Measurements from ENCODE around the gene SLC17A7. TPM values are rescaled to one million over a fixed set of nuclear protein-coding genes. Genes with fewer than 3 reads are reported as not detected.
A peak's percentile ranks its signal among the peaks of the same experiment; 100 is the strongest.

The SLC17A7 gene
- total and polyA plus RNA-seq, 9 of the 15 experiments (the other 6 are each of a cell fraction or from before 2014, with no cell fraction given) = 1.1 to 15.7 (median 2.4) TPM

- peak; percentile 50 for TF ChIP-seq ZBTB40 (IDR thresholded peaks at IDR 0.05)
- TF ChIP-seq ZBTB40 (CRISPR knock-in tag; IDR thresholded peaks at IDR 0.05) = no peak
- TF ChIP-seq DMBX1 (CRISPR knock-in tag; IDR thresholded peaks at IDR 0.05; ENCODE audit: borderline replicate concordance) = no peak
- TF ChIP-seq ZNF384 (IDR thresholded peaks at IDR 0.05; ENCODE audit: low read depth, low read length) = peak; percentile 76
- no peak for TF ChIP-seq ZBTB34 (CRISPR knock-in tag; IDR thresholded peaks at IDR 0.05)
- TF ChIP-seq MTA3 (IDR thresholded peaks at IDR 0.05; ENCODE audit: borderline replicate concordance) = peak; percentile 21
- TF ChIP-seq NR2C2 (CRISPR knock-in tag; IDR thresholded peaks at IDR 0.05) = no peak
- TF ChIP-seq NR2C2 (tag; IDR thresholded peaks at IDR 0.05) = peak; percentile 64
- TF ChIP-seq CBX3 (IDR thresholded peaks at IDR 0.05; ENCODE audit: borderline replicate concordance in 1 of 2, low read length in 2 of 2) = no peak
- peak; percentile 64 for TF ChIP-seq BRD9 (IDR thresholded peaks at IDR 0.05; ENCODE audit: low read depth, partially characterized antibody)
- TF ChIP-seq SMARCC2 (IDR thresholded peaks at IDR 0.05; ENCODE audit: low read depth) = 0 out of 2 replicates have a peak, but pooled peaks have one; percentile 14
- TF ChIP-seq TAL1 (IDR thresholded peaks at IDR 0.05) = peak; percentile 39; the same call in 1 of the 2 replicates
- 0 out of 2 replicates have a peak, but pooled peaks have one; percentile 4 for TF ChIP-seq ZKSCAN1 (IDR thresholded peaks at IDR 0.05; ENCODE audit: low read depth, low read length)
- 0 out of 2 replicates have a peak, but pooled peaks have one; percentile 60 for TF ChIP-seq NKRF (IDR thresholded peaks at IDR 0.05; ENCODE audit: borderline replicate concordance)
- no peak for TF ChIP-seq KAT2B (IDR thresholded peaks at IDR 0.05; ENCODE audit: low read depth, low read length)
Measured at GRCh38 chr19:49453757-49454240, 12.5 kb upstream of the SLC17A7 start (continued).
